Measurements from ENCODE around the gene PRR5. TPM values are rescaled to one million over a fixed set of nuclear protein-coding genes. Genes with fewer than 3 reads are reported as not detected.

Gene PRR5
- total and polyA plus RNA-seq, 2 donors (not counting 1 experiment from before 2014, with no cell fraction given) = 18.4 to 36.1 TPM

DNA sequence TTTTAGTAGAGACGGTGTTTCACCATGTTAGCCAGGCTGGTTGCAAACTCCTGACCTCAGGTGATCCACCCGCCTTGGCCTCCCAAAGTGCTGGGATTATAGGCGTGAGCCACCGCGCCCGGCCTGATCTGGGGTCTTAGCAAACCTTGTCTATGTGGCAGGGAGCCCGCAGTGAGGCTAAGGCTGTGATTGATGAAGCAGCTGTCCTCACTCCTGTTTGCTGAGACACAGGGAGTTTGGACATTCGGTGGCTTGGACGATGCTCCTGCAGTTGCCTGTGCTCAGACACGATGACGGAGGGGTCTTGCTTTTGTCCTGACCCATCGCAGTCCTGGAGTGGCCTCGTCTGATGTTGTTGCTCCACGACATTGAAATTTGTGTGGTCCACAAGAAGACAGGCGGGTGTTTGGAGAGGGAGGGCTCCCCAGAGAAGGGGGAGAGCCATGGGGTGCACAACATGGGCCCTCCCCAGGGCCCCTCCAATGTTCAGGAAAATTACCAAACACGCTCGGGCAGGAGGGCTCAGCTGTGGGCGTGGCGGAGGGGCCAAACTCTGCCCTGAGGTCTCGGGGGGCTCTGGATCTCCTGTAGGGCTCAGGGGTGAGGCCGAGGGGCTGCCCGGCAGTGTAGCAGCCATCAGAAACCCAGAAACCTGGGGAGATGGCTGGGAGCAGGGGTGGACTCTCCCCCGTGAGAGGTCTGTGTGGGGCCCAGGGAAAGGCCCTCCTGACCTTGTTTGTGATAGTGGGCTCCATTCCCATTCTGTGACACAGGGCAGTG, 41.8 kb upstream of the PRR5 start:
- intact Hi-C loops (cut with micrococcal nuclease) = no loop called here

DNA sequence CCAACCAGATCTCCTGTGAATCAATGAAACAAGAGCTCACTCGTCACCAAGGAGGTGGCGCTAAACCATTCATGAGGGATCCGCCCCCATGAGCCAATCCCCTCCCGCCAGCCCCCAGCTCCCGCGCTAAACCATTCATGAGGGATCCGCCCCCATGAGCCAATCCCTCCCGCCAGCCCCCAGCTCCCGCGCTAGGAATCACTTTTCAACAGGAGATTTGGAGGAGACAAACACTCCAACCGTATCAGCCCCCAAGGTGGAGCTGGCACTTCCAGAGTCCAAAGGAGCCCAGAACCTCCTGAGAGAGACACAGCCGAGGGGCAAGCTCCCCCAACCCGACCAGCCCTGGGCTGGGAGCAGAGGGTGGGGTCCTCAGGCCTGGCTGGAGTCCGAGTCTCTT, 40.9 kb upstream of the PRR5 start:
- H3K27me3 ChIP-seq (replicated peaks in 1 of 4; ENCODE audit: control extremely low read depth in 1 of 4, control insufficient read depth in 3 of 4, insufficient read depth in 4 of 4, low read length in 3 of 4) = peaks cover 0 to 3% (median 0%) of the 10 kb centered on the region in 4 experiments
- Mint-ChIP-seq H3K4me3 (no peak overlapping the region), H3K27ac (no peak overlapping the region), H3K9me3 (ENCODE audit: insufficient read depth) (no peaks in the 10 kb centered on the region), H3K27me3 (peaks cover 4% of the 10 kb centered on the region), H3K4me1 (peaks cover 18% of the 10 kb centered on the region)
- no peak overlapping the region for H3K9ac ChIP-seq (ENCODE audit: low read length)
- H4K20me1 ChIP-seq (ENCODE audit: control insufficient read depth, insufficient read depth, low read length, poor library complexity, severe bottlenecking) = no peaks in the 10 kb centered on the region
- no peak overlapping the region for H3K27ac ChIP-seq (ENCODE audit: low read length in 2 of 2)
- 100% methylated on average over 5 of the region's 14 CpGs for WGBS (ENCODE audit: insufficient coverage)
- intact Hi-C loops (cut with micrococcal nuclease) = no loop called here
- no peak overlapping the region for H3K4me3 ChIP-seq (ENCODE audit: control extremely low read depth in 1 of 5, extremely low read depth in 1 of 5, insufficient read depth in 1 of 5, low read depth in 2 of 5, low read length in 4 of 5)
- POLR2A ChIA-PET = no interaction called here
- H3K9me3 ChIP-seq (ENCODE audit: control extremely low read depth in 1 of 3, control insufficient read depth in 2 of 3, insufficient read depth in 1 of 3, low read length in 2 of 3) = peaks cover 0 to 9% (median 0%) of the 10 kb centered on the region in 3 donors
- no peak overlapping the region for H2AFZ ChIP-seq (ENCODE audit: insufficient read depth, low read depth, low read length, poor library complexity, severe bottlenecking)
- H3K36me3 ChIP-seq (replicated peaks in 1 of 2; ENCODE audit: control extremely low read depth in 1 of 2, control insufficient read depth in 1 of 2, extremely low read depth in 1 of 2, insufficient read depth in 2 of 2, low read length in 1 of 2) = no peaks in the 10 kb centered on the region
- CTCF ChIA-PET = interaction anchor here (1.6 kb wide), 1 partner anchor 23 kb away, joined by 3 read pairs; no protein-coding TSS in a partner anchor
- H3K79me2 ChIP-seq (ENCODE audit: control insufficient read depth, insufficient read depth, low read length) = no peaks in the 10 kb centered on the region
- peaks cover 17 to 23% of the 10 kb centered on the region in 2 donors for H3K4me1 ChIP-seq (ENCODE audit: control insufficient read depth in 2 of 2, insufficient read depth in 2 of 2, low read length in 2 of 2)
- H3K4me2 ChIP-seq (replicated peaks; ENCODE audit: low read depth, low read length, poor library complexity, severe bottlenecking) = no peak overlapping the region
- ATAC-seq (ENCODE audit: low read depth) (no peak), DNase-seq (no peak)
- TF ChIP-seq EZH2 (IDR thresholded peaks at IDR 0.05; ENCODE audit: borderline replicate concordance, insufficient read depth, low read depth, low read length, poor library complexity, severe bottlenecking) = no peak
- TF ChIP-seq, protein P1, sequence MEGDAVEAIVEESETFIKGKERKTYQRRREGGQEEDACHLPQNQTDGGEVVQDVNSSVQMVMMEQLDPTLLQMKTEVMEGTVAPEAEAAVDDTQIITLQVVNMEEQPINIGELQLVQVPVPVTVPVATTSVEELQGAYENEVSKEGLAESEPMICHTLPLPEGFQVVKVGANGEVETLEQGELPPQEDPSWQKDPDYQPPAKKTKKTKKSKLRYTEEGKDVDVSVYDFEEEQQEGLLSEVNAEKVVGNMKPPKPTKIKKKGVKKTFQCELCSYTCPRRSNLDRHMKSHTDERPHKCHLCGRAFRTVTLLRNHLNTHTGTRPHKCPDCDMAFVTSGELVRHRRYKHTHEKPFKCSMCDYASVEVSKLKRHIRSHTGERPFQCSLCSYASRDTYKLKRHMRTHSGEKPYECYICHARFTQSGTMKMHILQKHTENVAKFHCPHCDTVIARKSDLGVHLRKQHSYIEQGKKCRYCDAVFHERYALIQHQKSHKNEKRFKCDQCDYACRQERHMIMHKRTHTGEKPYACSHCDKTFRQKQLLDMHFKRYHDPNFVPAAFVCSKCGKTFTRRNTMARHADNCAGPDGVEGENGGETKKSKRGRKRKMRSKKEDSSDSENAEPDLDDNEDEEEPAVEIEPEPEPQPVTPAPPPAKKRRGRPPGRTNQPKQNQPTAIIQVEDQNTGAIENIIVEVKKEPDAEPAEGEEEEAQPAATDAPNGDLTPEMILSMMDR (IDR thresholded peaks at IDR 0.05) = no peak

More for the DNA sequence above, 41.8 kb upstream of the PRR5 start:
- peaks cover 15% of the 10 kb centered on the region for H3K4me1 Mint-ChIP-seq
- Histone ChIP-seq H2AFZ (ENCODE audit: insufficient read depth, low read depth, low read length, poor library complexity, severe bottlenecking) (no peak overlapping the region), H3K4me3 (ENCODE audit: control extremely low read depth in 1 of 5, extremely low read depth in 1 of 5, insufficient read depth in 1 of 5, low read depth in 2 of 5, low read length in 4 of 5) (no peak overlapping the region), H3K79me2 (ENCODE audit: control insufficient read depth, insufficient read depth, low read length) (no peaks in the 10 kb centered on the region), H3K36me3 (replicated peaks in 1 of 2; ENCODE audit: control extremely low read depth in 1 of 2, control insufficient read depth in 1 of 2, extremely low read depth in 1 of 2, insufficient read depth in 2 of 2, low read length in 1 of 2) (no peaks in the 10 kb centered on the region), H3K27me3 (replicated peaks in 1 of 4; ENCODE audit: control extremely low read depth in 1 of 4, control insufficient read depth in 3 of 4, insufficient read depth in 4 of 4, low read length in 3 of 4) (peaks cover 0 to 3% (median 0%) of the 10 kb centered on the region in 4 experiments), H4K20me1 (ENCODE audit: control insufficient read depth, insufficient read depth, low read length, poor library complexity, severe bottlenecking) (no peaks in the 10 kb centered on the region), H3K27ac (ENCODE audit: low read length in 2 of 2) (no peak overlapping the region), H3K9ac (ENCODE audit: low read length) (no peak overlapping the region), H3K9me3 (ENCODE audit: control extremely low read depth in 1 of 3, control insufficient read depth in 2 of 3, insufficient read depth in 1 of 3, low read length in 2 of 3) (peaks cover 0 to 9% (median 0%) of the 10 kb centered on the region in 3 donors), H3K4me1 (ENCODE audit: control insufficient read depth in 2 of 2, insufficient read depth in 2 of 2, low read length in 2 of 2) (peaks cover 17 to 19% of the 10 kb centered on the region in 2 donors), H3K4me2 (replicated peaks; ENCODE audit: low read depth, low read length, poor library complexity, severe bottlenecking) (no peak overlapping the region)
- peaks cover 6% of the 10 kb centered on the region for H3K27me3 Mint-ChIP-seq
- no peak overlapping the region for H3K4me3 Mint-ChIP-seq
- H3K9me3 Mint-ChIP-seq (ENCODE audit: insufficient read depth) = no peaks in the 10 kb centered on the region
- DNase-seq (no peak), ATAC-seq (ENCODE audit: low read depth) (no peak)
- POLR2A ChIA-PET = no interaction called here
- 95% methylated on average over 23 of the region's 23 CpGs for WGBS (ENCODE audit: insufficient coverage)
- no peak for TF ChIP-seq EZH2 (IDR thresholded peaks at IDR 0.05; ENCODE audit: borderline replicate concordance, insufficient read depth, low read depth, low read length, poor library complexity, severe bottlenecking)
- TF ChIP-seq, protein P1 (IDR thresholded peaks at IDR 0.05) = no peak
- no peak overlapping the region for H3K27ac Mint-ChIP-seq
- CTCF ChIA-PET = no interaction called here

All from B cell (primary cell).